Adrenal gland (tissue), 12 donors: ENCODE results near the gene FBLIM1. TPM values are rescaled to one million over a fixed set of nuclear protein-coding genes. Genes with fewer than 3 reads are reported as not detected.

Source experiments
- DNase-seq, 7 donors: peaks; one replicate each; pipeline ENCODE4 v3.0.0-alpha.2; 2019 to 2020
- H3K27ac ChIP-seq, 5 donors: fragments of 200-600 bp; sonication (generic) in 4 of 5; 1 replicate in 3 of 5; 2 replicates in 2 of 5; pipeline versions ENCODE4 v1.5.1 to v1.8.0; 2016 to 2020; ENCODE audit warnings: mild to moderate bottlenecking in 1 of 5
- H3K27me3 ChIP-seq: fragments of 200-600 bp; 2 replicates; pipeline ENCODE4 v1.8.0; 2021
- H3K36me3 ChIP-seq, 2 donors: fragments of 200-600 bp; replicated peaks in 1 of 2; 1 replicate in 1 of 2; 2 replicates in 1 of 2; pipeline versions ENCODE4 v1.5.1 to v1.8.0; 2018 to 2022
- H3K4me1 ChIP-seq, 2 donors: fragments of 200-600 bp; replicated peaks in 1 of 2; 1 replicate in 1 of 2; 2 replicates in 1 of 2; pipeline versions ENCODE4 v1.5.1 to v1.8.0; 2018 to 2021
- H3K4me3 ChIP-seq, 4 donors: fragments of 200-600 bp; sonication (generic) in 3 of 4; one replicate each; pipeline ENCODE4 v1.5.1; 2016 to 2018
- H3K9me3 ChIP-seq, 3 donors: fragments of 200-600 bp; sonication (generic) in 1 of 3; replicated peaks in 1 of 3; 1 replicate in 2 of 3; 2 replicates in 1 of 3; pipeline versions ENCODE4 v1.5.1 to v1.8.0; 2016 to 2021
- POLR2A ChIP-seq, 2 donors: fragments of 450-650 bp; IDR thresholded peaks; one replicate each; pipeline ENCODE4 v1.6.1; 2017; ENCODE audit warnings: antibody characterized with exemption in 2 of 2, mild to moderate bottlenecking in 2 of 2, moderate library complexity in 1 of 2
- WGBS, 4 donors: extraction: QIAGEN DNeasy Blood & Tissue Kit in 2 of 4; methylation state at CpG; one replicate each; pipeline versions ENCODE4 v1.1.5 to v1.1.7; 2013 to 2017; 5-methylcytosine and 5-hydroxymethylcytosine counted together
- intact Hi-C, 2 donors: fragments of 100-400 bp; cut with DNase I; formaldehyde crosslinking; loops; one replicate each; pipeline versions ENCODE4 v1.14.1 to v1.15.0; 2022 to 2023
- polyA plus RNA-seq, 3 donors: library from polyadenylated mRNA; stranded (reverse); fragments of 200-250 nt in 2 of 3; fragments of 350-450 nt in 1 of 3; fragmentation: Illumina TruSeq in 1 of 3; extraction: RNeasy Lipid Tissue Mini Kit (QIAGEN cat#74804) in 1 of 3; gene quantifications; one replicate each; pipeline ENCODE4 v1.2.3, GENCODE V29; 2013 to 2014
- total RNA-seq, 9 donors: library from RNA; depleted of rRNA in 4 of 9; stranded (reverse); fragments of >200 nt in 4 of 9; fragments of 120-200 nt in 1 of 9; fragmentation: NEBNext Ultra II Directional in 1 of 9; extraction: Animal tissue kit (Norgen Biotek cat#: 25700) in 1 of 9; gene quantifications; one replicate each; pipeline versions ENCODE4 v1.1.0 to v1.2.4, GENCODE V29; 2013 to 2023
- TF ChIP-seq, protein P1 (sequence below), 6 experiments: fragments of 450-650 bp in 4 of 6; fragments of 200-600 bp in 2 of 6; sonication (generic) in 1 of 6; IDR thresholded peaks; 1 replicate in 5 of 6; 2 replicates in 1 of 6; pipeline versions ENCODE4 v1.5.1 to v1.8.0; 2016 to 2021; ENCODE audit warnings: antibody characterized with exemption in 6 of 6, mild to moderate bottlenecking in 2 of 6, moderate library complexity in 1 of 6
- donor health status: healthy with polysubstance abuse.
- donor health status: Bipolar disorder and iron deficiency.
- donor health status: DM: yes; HTN: yes; CAD: no.
- donor health status: DM: no; HTN: no; CAD: no.
- donor health status: DM: no; HTN: no; CAD: no.
- donor health status: DM: yes; HTN: yes; CAD: no.

FBLIM1 gene
- total and polyA plus RNA-seq, 12 donors = 4.0 to 103 (median 44.4) TPM

DNA sequence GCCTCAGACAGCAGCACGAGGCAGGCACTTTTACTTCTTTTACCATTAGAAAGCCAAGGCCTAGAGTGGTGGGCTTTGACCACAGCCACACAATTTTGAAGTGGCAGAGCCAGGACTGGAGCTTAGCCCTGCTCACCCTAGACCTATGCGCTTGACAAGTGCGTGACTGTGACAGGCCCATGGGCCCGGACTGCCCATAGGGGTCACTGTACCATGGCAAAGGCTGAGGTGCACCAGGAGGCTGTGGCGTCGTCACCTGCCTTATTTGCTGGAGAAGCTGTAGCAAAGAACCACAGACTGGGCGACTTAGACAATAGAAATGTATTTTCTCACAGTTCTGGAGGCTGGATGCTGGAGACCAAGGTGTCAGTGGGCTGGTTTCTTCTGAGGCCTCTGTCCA is 18.9 kb upstream of the FBLIM1 start:
- 89 to 98% (median 92%) methylated on average over 6 to 7 of the region's 7 CpGs for WGBS, 4 donors
- Histone ChIP-seq H3K27ac (peak overlapping the region in 1 of 5 donors; percentile 66), H3K4me3 (no peak overlapping the region), H3K9me3 (no peaks in the 10 kb centered on the region), H3K36me3 (peaks cover 0 to 3% of the 10 kb centered on the region in 2 donors), H3K27me3 (no peaks in the 10 kb centered on the region), H3K4me1 (peaks cover 18 to 36% of the 10 kb centered on the region in 2 donors)
- intact Hi-C loops = loop anchor here in 1 of 2 donors (2.0 to 5.0 kb wide), 2 partner anchors 57 to 147 kb away; partner anchors contain the start of gene PLEKHM2
- DNase-seq = no peak
- TF ChIP-seq POLR2A (IDR thresholded peaks at IDR 0.05) = no peak
- TF ChIP-seq, protein P1, sequence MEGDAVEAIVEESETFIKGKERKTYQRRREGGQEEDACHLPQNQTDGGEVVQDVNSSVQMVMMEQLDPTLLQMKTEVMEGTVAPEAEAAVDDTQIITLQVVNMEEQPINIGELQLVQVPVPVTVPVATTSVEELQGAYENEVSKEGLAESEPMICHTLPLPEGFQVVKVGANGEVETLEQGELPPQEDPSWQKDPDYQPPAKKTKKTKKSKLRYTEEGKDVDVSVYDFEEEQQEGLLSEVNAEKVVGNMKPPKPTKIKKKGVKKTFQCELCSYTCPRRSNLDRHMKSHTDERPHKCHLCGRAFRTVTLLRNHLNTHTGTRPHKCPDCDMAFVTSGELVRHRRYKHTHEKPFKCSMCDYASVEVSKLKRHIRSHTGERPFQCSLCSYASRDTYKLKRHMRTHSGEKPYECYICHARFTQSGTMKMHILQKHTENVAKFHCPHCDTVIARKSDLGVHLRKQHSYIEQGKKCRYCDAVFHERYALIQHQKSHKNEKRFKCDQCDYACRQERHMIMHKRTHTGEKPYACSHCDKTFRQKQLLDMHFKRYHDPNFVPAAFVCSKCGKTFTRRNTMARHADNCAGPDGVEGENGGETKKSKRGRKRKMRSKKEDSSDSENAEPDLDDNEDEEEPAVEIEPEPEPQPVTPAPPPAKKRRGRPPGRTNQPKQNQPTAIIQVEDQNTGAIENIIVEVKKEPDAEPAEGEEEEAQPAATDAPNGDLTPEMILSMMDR (IDR thresholded peaks at IDR 0.05) = no peak

DNA sequence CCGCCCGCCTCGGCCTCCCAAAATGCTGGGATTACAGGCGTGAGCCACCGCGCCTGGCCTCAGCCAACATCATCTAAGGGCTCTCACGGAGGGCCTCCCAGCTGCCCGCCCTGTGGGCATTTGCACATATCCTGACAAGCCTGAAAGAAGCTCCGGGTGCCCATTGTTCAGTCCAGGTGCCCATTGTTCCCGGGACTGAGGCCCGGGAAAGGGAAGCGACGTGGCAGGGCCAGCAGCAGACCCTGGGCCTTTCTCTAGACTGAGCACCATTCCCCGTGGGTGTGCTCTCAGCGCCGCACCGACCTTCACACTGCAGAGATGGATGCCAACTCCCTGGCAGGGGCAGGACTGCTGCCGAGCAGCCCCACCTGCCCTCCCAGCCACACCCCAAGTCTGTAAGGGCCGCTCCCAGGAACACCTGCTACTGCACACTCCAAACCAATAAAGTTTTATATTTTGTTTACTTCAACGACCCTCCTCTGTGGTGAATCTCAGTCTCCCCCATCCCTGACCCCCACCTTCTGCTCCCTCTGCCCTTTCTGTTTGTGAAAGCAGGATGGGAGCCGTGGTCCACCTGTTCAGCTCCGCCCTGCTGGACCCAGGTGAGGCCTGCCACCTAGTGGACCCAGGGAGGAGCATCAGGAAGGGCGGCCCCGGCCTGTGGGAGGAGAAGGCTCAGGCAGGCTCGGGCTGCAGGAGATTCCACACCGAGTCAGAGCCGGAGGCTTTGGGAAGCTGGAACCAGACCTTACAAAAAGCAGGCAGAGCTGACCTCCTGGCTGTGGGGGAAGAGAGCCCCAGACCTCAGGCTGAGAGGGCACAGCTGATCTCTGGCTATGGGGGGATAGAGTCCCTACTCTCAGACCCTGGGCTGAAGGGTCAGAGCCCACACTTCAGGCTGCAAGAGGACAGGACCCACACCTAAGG is 17.4 kb upstream of the FBLIM1 start:
- H3K9me3 ChIP-seq = no peaks in the 10 kb centered on the region
- H3K27ac ChIP-seq = no peak overlapping the region
- H3K4me1 ChIP-seq = peaks cover 8 to 22% of the 10 kb centered on the region in 2 donors
- no peak for TF ChIP-seq POLR2A (IDR thresholded peaks at IDR 0.05)
- TF ChIP-seq, protein P1 (IDR thresholded peaks at IDR 0.05) = peak; percentile 79 to 92 (median 88)
- intact Hi-C loops = loop anchor here in 1 of 2 donors (2.0 kb wide), 1 partner anchor 148 kb away; no protein-coding TSS in a partner anchor
- peak; percentile 81 to 92 (median 88) for DNase-seq
- H3K36me3 ChIP-seq = no peaks in the 10 kb centered on the region
- H3K4me3 ChIP-seq = no peak overlapping the region
- H3K27me3 ChIP-seq = no peaks in the 10 kb centered on the region
- WGBS, 4 donors = 43 to 76% (median 49%) methylated on average over 11 to 27 of the region's 27 CpGs

DNA sequence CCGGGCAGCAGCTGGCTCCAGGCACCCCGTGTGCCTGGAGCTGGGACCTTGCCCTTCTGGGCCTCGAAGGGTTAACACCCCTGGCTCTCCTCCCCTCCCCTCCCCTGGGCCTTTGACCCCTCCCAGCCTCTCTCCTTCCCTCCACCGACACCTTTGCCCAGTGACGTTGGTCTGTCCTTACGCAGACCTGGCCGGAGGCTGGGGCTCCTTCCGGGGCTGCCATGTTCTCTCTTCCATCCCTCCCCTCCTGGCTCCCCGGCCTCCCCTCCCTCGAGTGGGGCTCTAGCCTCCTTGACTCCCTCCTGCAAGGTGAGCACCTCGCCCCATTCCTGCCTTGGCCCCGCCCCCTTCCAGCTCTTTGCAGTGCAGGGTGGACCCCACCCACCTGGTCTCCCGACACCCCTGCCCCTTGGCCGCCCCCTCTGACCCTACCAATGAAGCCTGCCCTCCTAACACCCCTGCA is 16.2 kb upstream of the FBLIM1 start, which contains the start of gene TMEM82:
Gene TMEM82 (plus strand): TSS at position 161 of the 463 bp plus-strand sequence. CDS start 61 bp downstream, at position 222.
- peak in 1 of 7 donors; percentile 28 for DNase-seq
- intact Hi-C loops = loop anchor here in 1 of 2 donors (2.0 kb wide), 1 partner anchor 150 kb away; no protein-coding TSS in a partner anchor
- H3K27ac ChIP-seq = no peak within 1 kb of the TSS
- no peaks in the 10 kb centered on the region for H3K36me3 ChIP-seq
- H3K4me1 ChIP-seq = peaks cover 0 to 12% of the 10 kb centered on the region in 2 donors
- H3K4me3 ChIP-seq = no peak within 1 kb of the TSS
- no peaks in the 10 kb centered on the region for H3K9me3 ChIP-seq
- 34 to 41% (median 40%) methylated on average over 11 to 14 of the region's 14 CpGs for WGBS, 4 donors
- no peaks in the 10 kb centered on the region for H3K27me3 ChIP-seq
- no peak for TF ChIP-seq POLR2A (IDR thresholded peaks at IDR 0.05)
- TF ChIP-seq, protein P1 (IDR thresholded peaks at IDR 0.05) = no peak

DNA sequence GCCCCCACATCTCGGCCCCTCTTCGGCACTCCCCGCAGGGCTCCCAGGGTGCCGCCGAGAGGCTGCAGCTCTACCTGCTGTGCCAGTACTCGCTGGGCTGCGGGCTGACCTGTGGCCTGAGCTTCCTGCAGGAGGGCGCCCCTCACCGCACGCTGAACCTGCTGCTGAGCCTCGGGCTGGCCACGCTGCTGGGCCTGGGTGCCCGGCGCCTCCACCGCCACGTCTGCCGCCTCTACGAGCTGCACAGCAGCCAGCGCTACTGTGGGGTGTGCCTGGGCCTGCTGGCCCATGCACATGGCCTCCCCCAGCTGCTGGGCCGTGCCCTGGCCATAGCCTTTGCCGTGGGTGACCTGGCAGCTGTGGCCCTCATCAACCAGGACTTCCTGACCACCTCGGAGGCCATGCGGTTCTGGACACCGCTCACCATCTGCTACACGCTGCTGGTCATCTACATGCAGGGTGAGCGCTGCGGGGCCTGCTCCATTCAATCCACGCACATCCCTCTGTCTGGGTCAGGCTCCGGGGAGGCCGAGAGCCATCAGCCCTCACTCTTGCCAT is 14.4 kb upstream of the FBLIM1 start:
- 83 to 95% (median 88%) methylated on average over 9 to 30 of the region's 30 CpGs for WGBS, 4 donors
- Histone ChIP-seq H3K36me3 (no peaks in the 10 kb centered on the region), H3K27me3 (no peaks in the 10 kb centered on the region), H3K27ac (no peak overlapping the region), H3K4me3 (no peak overlapping the region), H3K9me3 (no peaks in the 10 kb centered on the region), H3K4me1 (peaks cover 0 to 13% of the 10 kb centered on the region in 2 donors)
- intact Hi-C loops = no loop called here
- TF ChIP-seq POLR2A (IDR thresholded peaks at IDR 0.05) = no peak
- TF ChIP-seq, protein P1 (IDR thresholded peaks at IDR 0.05) = no peak
- DNase-seq = no peak
